ENCODE data around the gene DUSP8. TPM values are rescaled to one million over a fixed set of nuclear protein-coding genes. Genes with fewer than 3 reads are reported as not detected.
"Not testable (repeated sequence)": the region's sequence is repeated elsewhere in the genome, so short reads cannot be mapped to it uniquely, and the experiment has no call there.

The DUSP8 gene
- polyA plus RNA-seq, 2 of the 4 experiments (the other 2 are of a cell fraction), result 0.72 to 2.6 TPM

GRCh38 chr11:1576825-1577224 is 4.8 kb upstream of the DUSP8 start (continued):
- no peak for TF ChIP-seq REST (IDR thresholded peaks at IDR 0.05)
- TF ChIP-seq FOSL2 (IDR thresholded peaks at IDR 0.05), result no peak
- no peak for TF ChIP-seq FOSL2 (CRISPR knock-in tag; IDR thresholded peaks at IDR 0.05)
- TF ChIP-seq HOXB13 (CRISPR knock-in tag; IDR thresholded peaks at IDR 0.05; ENCODE audit: low read depth), result no peak

- ATAC-seq; H3K27ac ChIP-seq; H3K4me3 ChIP-seq; FAIRE-seq; DNase-seq (ENCODE audit: low read depth in 1 of 2, low spot score in 1 of 2); H3K4me2 ChIP-seq; POLR2A ChIA-PET: not testable (repeated sequence)
- WGBS (ENCODE audit: missing lambda C conversion rate), result 85% methylated on average over 16 of the region's 16 CpGs
- CTCF ChIA-PET, result interaction anchor here (1.0 to 26.3 kb wide), 11 partner anchors 10 to 582 kb away, joined by 3 to 719 read pairs (median 6); partner anchors contain the start of genes KRTAP5-2 and KRTAP5-5
- Histone ChIP-seq H3K4me1 (peaks cover 22% of the 10 kb centered on the region), H3K9me3 (peaks cover 17% of the 10 kb centered on the region)
Measured at GRCh38 chr11:1575756-1576155, 3.7 kb upstream of the DUSP8 start.

DNA sequence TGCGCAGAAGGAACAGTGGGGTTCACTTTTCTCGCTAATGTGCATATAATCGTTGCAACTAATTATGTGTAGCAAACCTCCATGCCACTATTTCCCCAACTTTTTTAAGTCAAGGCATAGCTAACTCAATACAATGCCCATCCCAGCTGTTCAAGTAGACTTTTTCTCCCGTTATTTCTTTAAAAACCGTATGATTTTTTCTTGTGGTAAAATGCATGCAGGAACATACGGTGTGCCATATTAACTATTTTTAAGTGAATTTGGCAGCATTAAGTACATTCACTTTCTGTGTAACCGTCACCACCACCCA is 2.8 kb upstream of the DUSP8 start:
- ATAC-seq (no peak), DNase-seq (ENCODE audit: low read depth in 1 of 2, low spot score in 1 of 2) (no peak), FAIRE-seq (no peak)
- peaks cover 17% of the 10 kb centered on the region for H3K9me3 ChIP-seq
- ChIA-PET CTCF (interaction anchor here (0.6 to 26.3 kb wide), 43 partner anchors 8 to 582 kb away, joined by 3 to 719 read pairs (median 5); partner anchors contain the start of genes KRTAP5-1, KRTAP5-2 and KRTAP5-5), POLR2A (interaction anchor here (0.6 to 1.3 kb wide), 2 partner anchors 10 to 28 kb away, joined by 3 to 5 read pairs; no protein-coding TSS in a partner anchor)
- 13% methylated on average over 7 of the region's 7 CpGs for WGBS (ENCODE audit: missing lambda C conversion rate)
- peaks cover 29% of the 10 kb centered on the region for H3K4me1 ChIP-seq
- H3K27ac ChIP-seq, result no peak overlapping the region
- peak overlapping the region; percentile 74; the same call in 1 of the 3 replicates for H3K4me3 ChIP-seq
- no peak for TF ChIP-seq POLR2A (IDR thresholded peaks at IDR 0.05; ENCODE audit: low read length)
- TF ChIP-seq ZFP36 (IDR thresholded peaks at IDR 0.05; ENCODE audit: borderline replicate concordance, partially characterized antibody), result no peak
- no peak for TF ChIP-seq ATOH8 (CRISPR knock-in tag; IDR thresholded peaks at IDR 0.05; ENCODE audit: low read depth)
- TF ChIP-seq, protein P1, sequence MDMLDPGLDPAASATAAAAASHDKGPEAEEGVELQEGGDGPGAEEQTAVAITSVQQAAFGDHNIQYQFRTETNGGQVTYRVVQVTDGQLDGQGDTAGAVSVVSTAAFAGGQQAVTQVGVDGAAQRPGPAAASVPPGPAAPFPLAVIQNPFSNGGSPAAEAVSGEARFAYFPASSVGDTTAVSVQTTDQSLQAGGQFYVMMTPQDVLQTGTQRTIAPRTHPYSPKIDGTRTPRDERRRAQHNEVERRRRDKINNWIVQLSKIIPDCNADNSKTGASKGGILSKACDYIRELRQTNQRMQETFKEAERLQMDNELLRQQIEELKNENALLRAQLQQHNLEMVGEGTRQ (IDR thresholded peaks at IDR 0.05), result no peak
- TF ChIP-seq, protein P2, sequence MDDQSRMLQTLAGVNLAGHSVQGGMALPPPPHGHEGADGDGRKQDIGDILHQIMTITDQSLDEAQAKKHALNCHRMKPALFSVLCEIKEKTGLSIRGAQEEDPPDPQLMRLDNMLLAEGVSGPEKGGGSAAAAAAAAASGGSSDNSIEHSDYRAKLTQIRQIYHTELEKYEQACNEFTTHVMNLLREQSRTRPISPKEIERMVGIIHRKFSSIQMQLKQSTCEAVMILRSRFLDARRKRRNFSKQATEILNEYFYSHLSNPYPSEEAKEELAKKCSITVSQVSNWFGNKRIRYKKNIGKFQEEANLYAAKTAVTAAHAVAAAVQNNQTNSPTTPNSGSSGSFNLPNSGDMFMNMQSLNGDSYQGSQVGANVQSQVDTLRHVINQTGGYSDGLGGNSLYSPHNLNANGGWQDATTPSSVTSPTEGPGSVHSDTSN (IDR thresholded peaks at IDR 0.05), result no peak
- no peak for TF ChIP-seq EHMT2 (IDR thresholded peaks at IDR 0.05; ENCODE audit: low read depth)
- TF ChIP-seq ZNF302 (CRISPR knock-in tag; IDR thresholded peaks at IDR 0.05), result no peak
- no peak for TF ChIP-seq HDAC2 (IDR thresholded peaks at IDR 0.05)
- no peak for TF ChIP-seq CHD4 (IDR thresholded peaks at IDR 0.05; ENCODE audit: borderline replicate concordance)
- no peak for TF ChIP-seq CTCF (IDR thresholded peaks at IDR 0.05)
- TF ChIP-seq RAD21 (conservative IDR thresholded peaks at IDR 0.05 in 1 of 2, IDR thresholded peaks at IDR 0.05 in 1 of 2), result no peak
- no peak for TF ChIP-seq RCOR1 (IDR thresholded peaks at IDR 0.05; ENCODE audit: low read depth, low read length)
- no peak for TF ChIP-seq MYC (IDR thresholded peaks at IDR 0.05; ENCODE audit: borderline replicate concordance, low read length)
- TF ChIP-seq RNF2 (IDR thresholded peaks at IDR 0.05; ENCODE audit: borderline replicate concordance, low read depth), result no peak
- TF ChIP-seq MAFK (IDR thresholded peaks at IDR 0.05; ENCODE audit: partially characterized antibody), result no peak
- no peak for TF ChIP-seq CBX2 (IDR thresholded peaks at IDR 0.05; ENCODE audit: borderline replicate concordance, low read depth)
- no peak for TF ChIP-seq FOSB (CRISPR knock-in tag; IDR thresholded peaks at IDR 0.05)
- TF ChIP-seq POLR2AphosphoS2 (conservative IDR thresholded peaks at IDR 0.05; ENCODE audit: low read length), result no peak
- no peak for TF ChIP-seq JUN (IDR thresholded peaks at IDR 0.05)
- peak overlapping the region; percentile 99 for H3K4me2 ChIP-seq

Data from A549 (cell line).